Measurements from ENCODE around the gene TTC9B.

The TTC9B gene

DNA sequence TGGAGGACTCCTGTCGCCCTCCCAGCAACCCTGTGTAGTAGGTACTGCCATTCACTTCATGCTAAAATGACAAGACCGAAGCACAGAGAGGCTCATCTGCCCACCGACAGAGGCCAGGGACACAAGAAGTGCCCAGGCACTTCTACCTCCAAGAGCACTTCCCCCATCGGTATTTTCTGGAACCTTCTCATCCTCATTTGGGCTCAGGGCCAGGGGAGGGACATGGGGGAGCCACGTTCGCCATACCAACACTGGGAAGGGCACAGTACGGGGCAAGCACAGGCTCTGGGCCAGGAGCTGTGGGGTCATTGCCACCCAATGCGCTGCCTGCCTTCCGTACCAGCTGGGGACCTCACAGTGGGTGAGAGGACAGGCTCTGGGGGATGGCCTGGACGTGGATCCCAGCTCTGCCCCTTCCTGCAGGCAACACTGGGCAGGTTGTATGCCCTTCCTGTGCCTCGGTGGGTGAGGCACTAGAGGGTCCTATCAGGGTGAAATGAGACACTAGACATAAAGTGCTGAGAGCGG is 29.6 kb upstream of the TTC9B start:
- no peak for DNase-seq

DNA sequence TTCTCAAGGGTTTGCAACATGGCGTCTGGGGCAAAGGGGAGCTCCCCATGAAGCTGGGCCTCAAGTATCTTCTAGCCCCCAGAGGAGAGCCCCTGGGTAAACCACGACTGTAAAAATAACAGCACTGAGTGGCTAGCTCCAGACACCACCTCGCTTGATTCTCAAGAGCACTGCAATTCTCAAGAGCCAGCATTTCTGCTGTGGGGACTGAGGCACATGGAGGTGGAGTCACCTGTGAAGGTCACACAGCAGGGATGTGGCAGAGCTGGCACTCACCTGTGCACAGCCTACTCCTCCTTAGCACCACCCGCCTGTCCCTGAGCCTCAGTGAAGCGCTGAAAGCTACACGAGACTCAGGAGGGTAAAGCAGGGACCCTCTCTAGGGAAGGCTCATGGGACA is 29.0 kb upstream of the TTC9B start:
- no peak for DNase-seq

DNA sequence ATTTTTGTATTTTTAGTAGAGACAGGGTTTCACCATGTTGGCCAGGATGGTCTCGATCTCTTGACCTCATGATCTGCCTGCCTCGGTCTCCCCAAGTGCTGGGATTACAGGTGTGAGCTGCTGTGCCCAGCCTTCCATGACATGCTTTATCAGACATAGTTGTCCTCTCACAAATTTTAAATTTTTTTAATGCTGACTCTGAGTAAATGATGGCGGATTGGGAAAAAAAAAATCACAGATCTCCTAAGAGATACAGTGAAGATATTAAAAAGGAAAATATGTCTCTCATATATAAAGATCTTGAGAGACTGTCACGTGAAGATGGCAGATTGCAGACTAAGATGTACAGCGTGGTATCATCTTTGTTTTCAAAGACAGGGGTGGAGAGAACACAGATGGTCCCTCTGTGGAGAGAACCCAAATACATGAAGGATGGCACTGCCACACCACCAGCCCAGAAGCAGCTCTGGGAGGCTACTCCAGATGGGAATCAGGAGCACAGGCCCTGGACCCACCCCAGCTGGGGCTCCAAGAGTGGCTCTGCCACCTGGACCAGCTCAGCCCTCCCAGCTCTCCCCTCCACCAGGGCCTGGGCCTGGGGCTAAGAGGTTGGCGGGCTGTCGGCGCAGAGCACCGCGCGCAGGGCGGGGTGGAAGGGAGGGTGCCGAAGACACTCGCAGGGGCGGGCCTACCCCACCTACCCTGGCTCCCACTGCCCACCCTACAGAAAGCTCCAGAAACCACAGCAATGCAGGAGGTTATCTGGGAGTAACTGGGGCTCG is 28.3 kb upstream of the TTC9B start:
- no peak for DNase-seq

DNA sequence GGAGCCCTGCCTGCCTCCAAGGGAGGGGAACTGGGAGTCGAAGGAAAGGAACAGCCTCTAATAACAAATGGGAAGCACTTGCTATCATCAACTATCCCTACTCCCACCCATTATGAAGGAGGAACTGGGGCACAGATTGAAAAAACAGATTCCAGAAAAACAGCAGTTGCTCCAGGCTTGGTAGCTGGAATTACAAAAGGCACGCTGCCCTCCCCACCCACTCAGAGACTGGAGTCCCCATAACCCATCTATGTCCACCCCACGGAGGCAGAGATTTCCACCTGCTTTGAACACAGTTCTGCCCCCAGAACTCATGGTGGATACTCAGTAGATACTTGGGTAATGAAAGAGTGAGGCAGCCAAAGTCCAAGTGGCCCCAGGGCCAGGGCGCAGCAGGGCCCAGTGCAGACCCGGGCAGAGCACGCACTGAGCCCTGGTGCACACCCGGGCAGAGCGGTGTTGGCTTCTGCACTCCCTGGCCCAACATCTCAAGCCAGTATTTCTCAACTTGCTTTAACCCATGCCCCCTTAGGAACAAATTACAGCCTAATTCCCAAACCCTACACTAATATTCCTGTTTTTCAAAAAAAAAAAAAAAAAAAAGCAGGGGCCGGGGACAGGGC is 27.4 kb upstream of the TTC9B start:
- DNase-seq = no peak

DNA sequence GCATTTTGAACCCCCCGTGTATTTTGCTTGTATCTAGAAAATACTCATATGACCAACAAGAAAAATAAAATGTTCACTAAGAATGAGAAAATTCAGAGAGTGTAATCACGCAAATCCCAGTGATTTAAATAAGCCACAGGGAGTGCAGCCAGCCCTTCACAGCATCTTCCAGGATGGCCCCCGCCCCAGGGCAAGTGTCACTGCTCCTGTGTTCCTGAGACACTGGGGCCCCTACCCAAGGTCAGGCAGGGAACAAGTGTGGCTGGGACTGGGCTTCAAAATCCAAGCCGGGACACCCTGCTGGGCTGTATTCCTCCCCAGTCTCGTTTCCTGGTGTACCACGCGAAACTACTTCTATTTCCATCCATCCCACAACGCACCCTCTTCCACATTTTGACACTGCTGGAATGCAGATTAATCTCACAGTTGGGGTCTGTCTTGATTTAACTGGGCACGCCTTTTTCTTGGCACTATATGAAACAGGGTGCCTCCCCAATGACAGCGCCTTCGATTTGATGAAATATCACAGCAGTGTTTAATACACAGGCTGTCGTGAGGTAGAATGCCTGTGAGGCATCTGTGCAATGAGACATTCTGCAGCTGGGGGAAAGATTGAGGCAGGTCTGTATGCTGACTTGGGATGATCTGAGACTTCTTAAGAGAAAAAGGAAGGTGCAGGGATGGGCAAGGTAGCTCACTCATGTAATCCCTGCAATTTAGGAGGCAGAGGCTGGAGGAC is 26.6 kb upstream of the TTC9B start:
- no peak for DNase-seq

DNA sequence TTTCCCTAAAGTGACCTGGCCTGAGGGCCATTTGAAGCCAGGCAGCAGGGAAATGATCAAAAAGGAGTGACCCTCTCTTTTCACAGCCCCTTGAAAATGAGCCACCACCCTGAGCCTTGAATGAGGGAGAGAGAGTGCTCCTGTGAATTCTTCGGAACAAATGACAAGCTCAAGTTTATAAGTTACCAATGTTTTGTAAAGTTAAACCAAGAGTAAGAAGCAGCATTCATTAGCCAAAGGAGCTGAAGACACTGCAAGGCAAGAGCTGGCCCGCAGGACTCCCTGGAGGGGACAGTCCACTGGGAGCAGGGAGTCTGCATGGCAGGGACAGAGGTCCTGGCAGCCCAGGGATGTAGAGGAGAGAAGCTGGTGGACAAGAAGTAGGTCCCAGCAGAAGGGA is 25.0 kb upstream of the TTC9B start:
- no peak for DNase-seq

DNA sequence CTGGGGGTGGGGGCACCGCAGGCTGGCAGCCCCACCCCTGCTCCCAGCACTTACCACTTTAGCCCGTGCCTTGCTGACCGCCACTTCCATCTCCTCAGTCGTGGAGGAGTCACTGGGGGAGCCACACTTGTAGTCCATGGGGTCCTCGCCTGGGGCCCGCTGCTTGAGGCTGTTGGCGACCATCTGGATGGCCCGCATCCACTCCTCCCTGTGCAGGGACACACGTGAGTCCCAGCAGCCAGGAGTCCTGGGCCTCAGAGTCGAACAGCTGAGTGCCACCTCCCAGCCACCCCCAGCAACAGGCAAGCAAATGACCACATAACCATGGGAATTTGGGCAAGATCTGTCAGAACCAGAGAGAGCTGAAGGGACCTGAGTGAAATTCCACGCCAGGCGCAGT is 24.3 kb upstream of the TTC9B start:
- no peak for DNase-seq

DNA sequence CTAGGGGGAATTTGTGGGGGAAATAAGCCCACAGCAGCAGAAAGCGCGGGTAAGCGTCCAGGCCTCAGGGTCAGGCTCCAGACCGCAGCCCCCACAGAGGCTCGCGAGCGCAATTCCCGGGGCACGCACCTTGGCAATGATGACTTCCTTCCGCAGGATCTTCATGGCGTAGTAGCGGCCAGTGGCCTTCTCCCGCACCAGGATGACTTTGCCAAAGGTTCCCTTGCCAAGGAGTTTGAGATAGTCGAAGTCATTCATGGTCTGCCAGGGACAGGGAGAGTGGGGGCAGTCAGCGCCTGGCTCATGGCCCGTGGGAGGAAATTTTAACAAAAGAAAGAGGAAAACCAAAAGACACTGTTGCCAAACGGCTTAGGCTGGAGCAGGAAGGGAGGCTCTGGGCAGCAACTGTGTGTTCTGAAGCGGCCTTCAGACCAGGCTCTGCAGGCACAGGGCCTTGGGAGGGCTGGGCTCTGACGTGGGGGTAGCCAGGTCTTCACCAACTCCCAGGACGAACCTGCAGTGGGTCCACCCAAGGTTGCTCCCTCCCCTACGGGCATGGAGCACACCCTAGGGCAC is 23.7 kb upstream of the TTC9B start:
- no peak for DNase-seq

DNA sequence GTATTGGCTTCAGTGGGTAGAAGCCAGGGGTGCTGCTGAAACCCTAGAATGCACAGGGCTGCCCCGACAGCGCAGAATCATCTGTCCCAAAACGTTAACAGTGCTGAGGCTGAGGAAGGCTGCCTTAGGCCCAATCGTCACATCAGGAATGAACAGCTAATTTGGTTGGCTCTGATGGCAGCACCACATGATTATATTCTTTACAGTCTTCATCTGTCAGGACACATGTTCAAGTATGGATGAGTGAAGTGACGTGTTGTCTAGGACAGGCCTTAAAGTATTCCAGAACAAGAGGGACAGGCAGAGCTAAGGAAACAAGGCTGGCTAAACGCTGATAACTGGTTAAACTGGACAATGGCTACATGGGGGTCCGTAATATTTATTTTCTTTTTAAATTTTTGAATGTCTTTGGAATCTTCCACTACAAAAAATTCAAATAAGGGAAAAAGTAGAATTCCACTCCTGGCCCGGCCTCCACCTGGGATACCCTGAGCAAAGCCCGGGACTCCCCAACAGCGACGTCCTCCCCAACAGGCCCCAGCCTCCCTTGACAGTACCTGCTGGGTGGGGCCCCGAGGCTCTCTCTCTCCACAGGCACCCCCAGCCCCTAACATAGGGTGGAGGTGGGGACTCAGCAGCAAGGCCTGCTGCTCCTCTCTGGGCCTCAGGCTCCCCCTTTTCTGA is 23.1 kb upstream of the TTC9B start:
- no peak for DNase-seq

DNA sequence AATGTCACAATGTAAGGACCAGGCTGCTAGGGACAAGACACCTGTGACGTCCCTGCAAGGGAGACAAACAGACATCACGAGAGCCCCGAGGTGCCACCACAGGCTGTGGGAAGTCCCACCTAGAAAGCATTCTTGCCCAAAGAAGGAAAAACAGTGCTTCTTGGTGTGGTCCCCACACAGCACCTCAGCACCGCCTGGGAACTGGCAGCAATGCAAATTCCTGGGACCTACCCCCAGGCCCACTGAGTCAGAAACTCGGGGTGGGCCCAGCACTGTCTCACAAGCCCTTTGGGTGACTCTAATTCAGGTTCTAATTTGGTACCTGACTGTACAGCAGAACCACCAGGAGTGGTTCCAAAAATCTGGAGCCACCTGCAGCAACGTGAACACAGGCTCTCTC is 22.1 kb upstream of the TTC9B start:
- no peak for DNase-seq

DNA sequence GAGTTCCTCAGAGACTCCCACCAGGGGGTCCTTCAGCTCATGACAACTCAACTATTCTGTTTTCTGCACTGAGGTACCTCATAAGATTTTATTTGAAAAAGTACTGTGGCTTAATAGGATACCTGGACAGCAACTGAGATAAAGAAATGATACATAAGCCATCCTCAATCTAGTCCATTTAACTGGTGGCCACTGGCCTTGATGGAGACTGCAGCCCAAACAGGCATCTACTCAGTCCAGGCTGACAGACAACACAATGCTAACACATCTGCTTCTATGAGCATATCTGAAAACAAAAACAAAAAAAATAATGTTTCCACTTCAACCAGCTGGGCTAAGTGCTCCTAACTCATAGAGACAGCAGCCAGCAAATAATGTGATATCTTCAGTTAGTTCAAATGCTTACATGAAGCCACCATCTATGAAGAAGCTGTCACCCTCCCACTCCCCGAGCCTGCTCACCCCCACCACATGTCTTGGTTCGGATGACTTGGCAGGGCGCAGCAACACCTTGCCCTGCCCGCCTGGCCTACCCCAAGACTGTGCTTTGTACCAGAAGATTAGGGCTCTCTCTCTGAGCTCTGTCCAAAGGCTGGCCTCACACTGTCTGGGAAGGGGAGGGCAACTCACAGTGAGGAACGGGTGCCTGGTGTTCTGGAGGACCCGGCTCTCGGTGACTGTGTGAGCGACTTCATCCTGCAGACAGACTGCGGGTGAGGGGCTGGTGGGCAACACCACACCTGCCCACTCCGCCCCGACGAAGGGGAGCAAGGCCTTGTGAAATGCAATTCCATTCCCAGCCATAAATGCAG is 21.4 kb upstream of the TTC9B start:
- DNase-seq = no peak

DNA sequence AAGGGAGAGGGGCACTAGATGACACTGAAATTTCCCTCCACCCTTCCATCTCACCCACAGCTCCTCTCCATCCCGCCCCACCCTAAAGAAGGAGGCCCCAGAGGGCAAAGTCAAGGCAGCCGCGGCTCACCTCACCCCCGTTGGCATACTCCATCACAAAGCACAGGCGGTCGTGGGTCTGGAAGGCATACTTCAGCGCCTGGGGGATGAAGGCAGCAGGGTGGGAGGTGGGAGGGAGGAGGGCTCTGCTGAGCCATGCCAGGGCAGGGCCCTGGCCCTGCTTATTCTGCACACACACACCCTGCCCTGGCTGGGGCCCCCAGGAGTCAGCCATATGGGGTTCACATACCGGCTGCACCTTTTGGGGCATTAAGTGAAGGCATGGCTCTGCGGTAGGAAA is 20.6 kb upstream of the TTC9B start:
- DNase-seq = no peak

DNA sequence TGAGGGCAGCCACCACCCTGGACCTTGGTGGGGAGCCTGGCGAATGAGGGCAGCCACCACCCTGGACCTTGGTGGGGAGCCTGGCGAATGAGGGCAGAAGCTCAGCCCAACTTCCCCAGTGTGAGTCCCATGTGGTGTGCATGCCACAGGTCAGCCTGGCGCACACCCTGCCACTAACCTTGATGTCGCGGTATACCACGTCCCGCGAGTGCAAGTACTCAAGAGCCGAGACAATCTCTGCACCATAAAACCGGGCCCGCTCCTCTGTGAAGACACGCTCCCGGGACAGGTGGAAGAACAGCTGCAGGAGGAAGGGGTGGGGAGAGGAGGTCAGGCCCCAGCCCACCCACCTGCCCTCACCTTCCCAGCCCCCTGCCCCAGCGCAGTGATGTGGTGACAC is 19.6 kb upstream of the TTC9B start:
- no peak for DNase-seq

DNA sequence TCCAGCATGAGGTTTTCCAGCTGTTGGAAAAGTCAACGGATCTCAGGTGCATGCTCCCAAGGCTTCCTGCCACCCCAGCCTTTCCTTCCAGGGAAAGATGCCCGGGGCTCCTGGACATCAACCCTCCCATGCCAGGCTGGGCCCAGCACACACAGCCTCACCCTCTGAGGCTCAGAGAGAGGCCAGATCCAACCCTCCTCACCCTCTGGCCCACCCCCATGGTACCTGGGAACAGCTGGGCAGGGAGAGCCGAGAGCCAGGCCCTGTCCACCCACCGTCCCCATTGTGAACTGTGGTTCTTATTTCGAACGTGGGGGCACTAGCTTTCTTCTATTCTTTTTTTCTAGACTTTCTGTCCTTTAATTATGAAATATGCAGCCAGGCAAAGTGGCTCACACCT is 18.2 kb upstream of the TTC9B start:
- no peak for DNase-seq

DNA sequence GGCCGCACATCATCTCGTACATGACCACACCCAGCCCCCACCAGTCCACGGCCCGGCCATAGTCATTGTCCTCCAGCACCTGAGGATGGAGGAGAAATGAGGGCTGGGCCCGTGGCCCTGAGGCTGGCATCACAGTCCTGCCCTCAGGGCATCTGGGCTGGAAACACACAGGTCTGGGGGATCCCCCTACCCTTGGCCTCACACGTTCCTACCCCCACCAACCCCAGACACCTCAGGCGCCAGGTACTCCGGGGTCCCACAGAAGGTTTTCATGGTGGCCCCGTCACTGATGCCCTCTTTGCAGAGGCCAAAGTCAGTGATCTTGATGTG is 17.8 kb upstream of the TTC9B start:
- DNase-seq = no peak

DNA sequence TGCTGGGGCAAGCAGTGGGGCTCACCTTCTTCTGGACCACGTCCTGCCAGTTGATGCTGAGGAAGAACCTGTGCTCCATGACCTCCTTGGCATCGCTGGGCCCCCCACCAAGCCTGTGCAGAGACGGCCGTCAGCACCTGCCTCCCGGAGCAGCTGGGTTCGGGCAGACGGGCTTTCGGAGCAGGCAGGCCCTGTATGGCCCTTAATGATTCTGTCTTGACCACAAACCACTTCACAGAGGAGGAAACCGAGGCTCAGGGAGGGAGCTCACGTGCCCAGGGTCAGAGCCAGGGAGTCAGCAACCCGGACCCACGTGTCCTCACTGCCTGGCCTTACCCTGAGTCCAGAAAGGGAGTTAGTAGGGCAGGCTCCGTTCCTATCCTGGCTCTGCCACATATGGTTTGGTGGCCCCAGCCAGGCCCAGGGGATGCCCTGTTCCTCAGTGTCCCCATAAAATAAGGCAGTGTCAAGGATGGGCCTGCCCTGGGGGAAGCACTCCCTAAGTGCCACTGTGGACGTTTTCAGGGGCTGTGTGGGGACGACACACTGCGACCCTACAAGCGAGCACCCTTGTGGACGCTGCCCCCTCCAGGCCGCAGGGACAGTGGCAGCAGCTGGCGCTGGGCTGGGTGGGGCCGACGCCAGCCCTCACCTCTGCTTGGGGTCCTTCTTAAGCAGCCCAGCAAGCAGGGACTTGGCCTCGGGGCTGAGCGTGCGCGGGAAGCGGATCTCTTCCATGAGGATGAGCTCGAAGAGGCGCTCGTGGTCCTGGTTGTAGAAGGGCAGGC is 17.2 kb upstream of the TTC9B start:
- no peak for DNase-seq

DNA sequence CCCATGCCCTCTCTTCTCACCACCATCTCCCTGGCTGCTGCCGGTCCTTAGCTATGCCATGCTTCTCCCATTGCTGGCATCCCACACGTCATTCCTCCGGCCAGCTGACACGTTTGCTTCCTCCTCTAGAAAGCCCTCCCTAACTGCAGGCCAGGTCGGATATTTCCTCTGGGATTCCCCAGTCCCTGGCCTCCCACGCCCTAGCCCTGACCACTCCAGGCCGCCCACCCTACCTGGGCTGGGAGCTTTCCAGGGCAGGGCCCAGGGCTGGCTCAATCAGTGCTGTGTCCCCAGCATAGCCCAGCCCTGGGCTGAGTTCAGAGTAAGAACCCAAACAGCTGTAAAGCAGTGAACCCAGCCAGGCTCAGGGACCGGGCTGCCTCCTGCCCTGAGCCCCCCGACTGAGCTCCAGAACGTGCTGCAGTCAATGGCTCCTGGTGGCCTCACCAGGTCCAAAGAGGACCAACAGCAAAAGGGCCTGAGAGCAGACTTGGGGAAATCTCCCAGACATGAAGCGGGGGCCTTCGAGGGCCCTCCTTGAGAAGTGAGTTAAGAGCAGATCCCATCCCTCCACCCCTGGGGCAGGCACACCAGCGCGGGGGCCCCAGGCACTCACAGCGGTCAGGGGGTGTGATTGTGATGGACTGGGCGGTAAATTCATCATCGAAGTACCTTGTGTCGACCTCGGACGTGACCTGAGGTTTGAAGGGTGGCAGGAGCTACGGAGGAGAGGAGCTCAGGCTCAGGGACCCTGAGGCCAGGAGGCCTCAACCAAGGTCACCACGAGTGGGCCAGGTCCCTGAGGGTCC is 16.4 kb upstream of the TTC9B start:
- DNase-seq = no peak

DNA sequence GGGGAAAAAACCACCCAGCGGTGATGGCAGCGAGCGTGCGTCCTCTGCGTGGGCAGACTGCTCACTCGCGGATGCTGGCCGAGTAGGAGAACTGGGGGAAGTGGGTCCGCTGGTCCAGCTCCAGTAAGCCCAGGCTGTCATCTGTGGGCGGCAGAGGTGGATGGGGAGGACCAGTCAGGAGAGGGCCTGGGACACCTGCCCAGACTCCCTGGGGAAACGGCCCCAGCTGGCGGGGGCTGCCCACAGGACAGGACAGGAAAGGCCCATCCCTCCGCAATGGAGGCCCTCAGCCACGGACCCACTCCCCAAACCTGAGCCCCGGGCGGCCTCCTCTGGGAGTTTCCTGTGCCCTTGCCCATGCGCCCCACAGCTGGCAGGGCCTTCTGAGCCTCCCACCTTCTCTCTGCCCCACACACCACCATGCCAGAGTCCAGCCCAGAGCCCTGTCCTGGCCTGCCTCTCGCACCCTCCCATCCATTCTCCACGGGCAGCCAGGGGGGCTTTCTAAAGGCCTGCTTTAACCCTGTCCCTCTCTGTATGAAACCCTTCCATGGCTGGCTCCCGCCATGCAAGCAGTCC is 15.7 kb upstream of the TTC9B start:
- DNase-seq = no peak

DNA sequence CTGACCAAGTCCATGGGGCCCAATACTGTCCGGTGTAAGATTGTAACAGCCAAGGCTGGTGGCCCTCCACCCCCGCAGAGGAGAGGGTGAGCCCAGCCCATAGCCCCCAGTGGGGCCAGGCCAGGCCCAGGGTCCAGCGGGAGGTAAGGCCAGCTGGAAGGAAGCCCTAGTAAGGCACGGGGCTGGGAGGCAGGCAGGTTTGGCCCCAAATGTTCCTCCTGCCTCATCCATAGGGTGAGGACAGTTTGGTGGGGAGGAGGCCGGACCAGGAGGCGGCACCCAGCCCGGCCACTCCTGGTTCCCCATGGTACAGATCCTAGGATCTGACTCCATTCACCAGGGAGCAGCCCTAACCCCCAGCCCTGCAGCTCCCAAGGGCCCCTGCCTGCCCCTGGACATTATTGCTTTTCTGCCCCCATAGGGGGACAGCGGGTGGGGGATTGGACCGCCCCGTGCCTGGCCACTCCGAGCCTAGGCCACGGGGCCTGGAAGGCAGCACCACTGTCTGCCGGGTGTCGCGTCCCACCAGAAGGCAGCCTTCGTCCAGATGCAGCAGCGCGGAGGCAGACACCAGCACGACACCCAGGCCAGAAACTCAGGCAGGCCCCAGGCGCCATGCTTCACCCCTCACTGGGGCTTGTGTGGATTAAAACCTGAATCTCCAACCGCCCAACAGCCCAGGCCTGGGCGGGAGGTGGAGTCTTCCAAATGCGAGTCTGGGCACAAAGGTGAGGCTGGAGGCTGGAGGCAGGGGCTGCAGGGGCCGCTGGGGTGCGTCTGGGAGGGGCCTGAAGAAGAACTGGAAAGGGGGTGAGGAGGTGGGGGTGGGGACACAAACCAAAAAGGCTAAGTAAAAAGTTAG is 15.0 kb upstream of the TTC9B start:
- DNase-seq = no peak
